HG03039 (cell line): ENCODE measurements around the gene TBC1D4.
A peak's percentile ranks its signal among the peaks of the same experiment; 100 is the strongest.

ENCODE experiments used
- ATAC-seq: cut with Tn5 transposase; IDR thresholded peaks from one replicate; pipeline ENCODE4 v1.9.1; 2021; ENCODE audit warnings: mild to moderate bottlenecking, moderate library complexity; ENCODE audit not compliant: unreplicated experiment

Gene TBC1D4, protein sequence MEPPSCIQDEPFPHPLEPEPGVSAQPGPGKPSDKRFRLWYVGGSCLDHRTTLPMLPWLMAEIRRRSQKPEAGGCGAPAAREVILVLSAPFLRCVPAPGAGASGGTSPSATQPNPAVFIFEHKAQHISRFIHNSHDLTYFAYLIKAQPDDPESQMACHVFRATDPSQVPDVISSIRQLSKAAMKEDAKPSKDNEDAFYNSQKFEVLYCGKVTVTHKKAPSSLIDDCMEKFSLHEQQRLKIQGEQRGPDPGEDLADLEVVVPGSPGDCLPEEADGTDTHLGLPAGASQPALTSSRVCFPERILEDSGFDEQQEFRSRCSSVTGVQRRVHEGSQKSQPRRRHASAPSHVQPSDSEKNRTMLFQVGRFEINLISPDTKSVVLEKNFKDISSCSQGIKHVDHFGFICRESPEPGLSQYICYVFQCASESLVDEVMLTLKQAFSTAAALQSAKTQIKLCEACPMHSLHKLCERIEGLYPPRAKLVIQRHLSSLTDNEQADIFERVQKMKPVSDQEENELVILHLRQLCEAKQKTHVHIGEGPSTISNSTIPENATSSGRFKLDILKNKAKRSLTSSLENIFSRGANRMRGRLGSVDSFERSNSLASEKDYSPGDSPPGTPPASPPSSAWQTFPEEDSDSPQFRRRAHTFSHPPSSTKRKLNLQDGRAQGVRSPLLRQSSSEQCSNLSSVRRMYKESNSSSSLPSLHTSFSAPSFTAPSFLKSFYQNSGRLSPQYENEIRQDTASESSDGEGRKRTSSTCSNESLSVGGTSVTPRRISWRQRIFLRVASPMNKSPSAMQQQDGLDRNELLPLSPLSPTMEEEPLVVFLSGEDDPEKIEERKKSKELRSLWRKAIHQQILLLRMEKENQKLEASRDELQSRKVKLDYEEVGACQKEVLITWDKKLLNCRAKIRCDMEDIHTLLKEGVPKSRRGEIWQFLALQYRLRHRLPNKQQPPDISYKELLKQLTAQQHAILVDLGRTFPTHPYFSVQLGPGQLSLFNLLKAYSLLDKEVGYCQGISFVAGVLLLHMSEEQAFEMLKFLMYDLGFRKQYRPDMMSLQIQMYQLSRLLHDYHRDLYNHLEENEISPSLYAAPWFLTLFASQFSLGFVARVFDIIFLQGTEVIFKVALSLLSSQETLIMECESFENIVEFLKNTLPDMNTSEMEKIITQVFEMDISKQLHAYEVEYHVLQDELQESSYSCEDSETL (N-terminal part only)

GRCh38 chr13:75482070-75482819 lies at the start of gene TBC1D4:
TBC1D4 (minus strand) TSS chr13:75482169; CDS start chr13:75481767, 402 bp downstream.
- peak; percentile 75 for ATAC-seq

GRCh38 chr13:75530549-75530961 lies 48.6 kb upstream of the TBC1D4 start:
- no peak for ATAC-seq

GRCh38 chr13:75521956-75522355 lies 40.0 kb upstream of the TBC1D4 start:
- no peak for ATAC-seq

DNA sequence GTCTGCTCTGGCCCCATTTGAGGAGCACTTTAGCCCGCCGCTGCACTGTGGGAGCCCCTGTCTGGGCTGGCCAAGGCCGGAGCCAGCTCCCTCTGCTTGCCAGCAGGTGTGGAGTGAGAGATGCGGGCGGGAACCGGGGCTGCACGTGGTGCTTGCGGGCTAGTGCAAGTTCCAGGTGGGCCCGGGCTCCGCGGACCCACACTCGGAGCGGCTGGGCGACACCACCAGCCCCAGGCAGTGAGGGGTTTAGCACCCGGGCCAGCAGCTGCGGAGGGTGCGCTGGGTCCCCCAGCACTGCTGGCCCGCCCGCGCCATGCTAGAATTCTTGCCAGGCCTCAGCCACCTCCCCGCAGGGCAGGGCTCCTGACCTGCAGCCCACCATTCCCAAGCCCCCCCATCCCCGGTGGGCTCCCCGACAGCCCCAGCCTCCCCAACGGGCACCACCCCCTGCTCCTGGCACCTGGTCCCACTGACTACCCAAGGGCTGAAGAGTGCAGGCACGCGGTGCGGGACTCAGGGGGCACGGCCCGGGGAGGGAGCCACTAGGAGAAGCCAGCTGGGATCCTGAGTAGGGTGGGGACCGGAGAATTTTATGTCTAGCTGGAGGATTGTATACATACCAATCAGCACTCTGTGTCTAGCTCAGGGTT lies 36.6 kb upstream of the TBC1D4 start:
- ATAC-seq = no peak

DNA sequence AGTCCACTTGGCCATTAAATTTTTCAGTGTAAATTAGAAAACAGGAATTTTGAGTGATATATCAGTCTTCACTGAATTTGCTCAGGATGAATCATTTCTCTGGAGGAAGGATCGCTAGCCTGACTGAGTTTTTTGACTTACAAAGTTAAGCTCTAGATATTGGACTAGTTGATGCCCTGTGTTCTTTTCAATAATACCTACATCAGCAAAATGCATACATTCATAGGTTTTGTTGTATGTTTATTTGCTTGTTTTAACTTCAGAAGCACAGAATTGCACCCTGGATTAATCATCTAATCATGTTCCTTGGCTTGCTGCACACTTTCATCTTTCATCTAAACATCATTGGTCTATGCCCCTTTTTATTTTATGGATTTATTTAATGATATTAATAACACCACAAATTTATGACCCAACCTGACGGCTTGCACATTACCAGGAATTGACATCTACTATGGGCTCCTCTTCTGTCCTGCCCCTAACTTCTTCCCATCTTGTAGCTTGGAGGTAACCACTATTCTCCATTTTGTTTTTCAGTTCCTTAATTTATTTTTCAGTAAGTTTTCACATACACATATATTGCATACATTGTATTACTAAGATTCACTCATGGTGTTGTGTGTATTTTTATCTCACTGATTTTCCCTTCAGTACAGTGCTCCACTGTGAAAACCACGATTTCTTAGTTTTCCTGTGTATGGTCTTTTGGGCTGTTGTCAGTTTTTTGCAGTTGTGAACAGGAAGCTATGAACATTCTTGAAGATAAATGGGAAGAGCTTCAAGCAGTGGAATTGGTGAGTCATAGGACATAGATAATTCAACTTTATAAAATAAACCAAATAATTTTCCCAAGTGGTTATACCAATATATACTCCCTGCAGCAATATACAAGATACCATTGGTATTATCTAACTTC lies 32.4 kb upstream of the TBC1D4 start:
- no peak for ATAC-seq

DNA sequence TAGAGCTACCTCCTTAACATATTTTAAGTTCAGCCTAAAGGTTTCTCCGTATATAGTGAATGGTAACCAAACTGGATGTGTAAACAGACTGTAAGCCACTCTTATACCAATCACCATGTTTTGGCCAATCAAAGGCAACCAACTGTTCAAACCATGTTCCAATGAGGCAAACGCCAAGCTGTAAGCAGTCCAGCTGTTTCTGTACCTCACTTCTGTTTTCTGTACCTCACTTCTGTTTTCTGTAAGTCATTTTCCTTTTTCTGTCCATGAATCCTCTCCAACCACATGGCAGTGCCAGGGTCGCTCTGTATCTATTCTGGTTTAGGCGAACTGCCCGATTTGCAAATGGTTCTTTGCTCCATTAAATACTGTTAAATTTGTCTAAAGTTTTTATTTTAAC lies 31.3 kb upstream of the TBC1D4 start:
- no peak for ATAC-seq

DNA sequence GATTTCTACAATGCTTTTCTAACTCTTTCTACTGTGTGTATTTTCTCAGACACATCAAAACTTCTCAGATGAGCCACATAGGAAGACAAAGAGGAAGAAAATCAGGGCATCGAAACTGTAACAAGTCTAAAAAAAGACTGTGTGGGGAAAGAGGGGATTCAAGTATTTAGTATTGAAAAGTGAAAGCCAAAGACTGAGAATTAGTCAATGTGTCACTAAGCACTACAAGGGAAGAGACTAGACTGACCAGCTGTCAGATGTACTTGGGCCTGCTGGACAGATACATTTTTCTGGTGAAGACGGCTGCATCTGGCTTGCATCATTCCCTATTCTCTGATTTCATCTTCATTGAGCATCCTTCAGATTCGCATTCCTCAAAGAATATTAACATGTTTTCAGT lies 30.3 kb upstream of the TBC1D4 start:
- ATAC-seq = peak; percentile 78

GRCh38 chr13:75511051-75511625 lies 29.2 kb upstream of the TBC1D4 start:
- ATAC-seq = no peak

- no peak for ATAC-seq
Measured at GRCh38 chr13:75508002-75508548, 26.1 kb upstream of the TBC1D4 start.

DNA sequence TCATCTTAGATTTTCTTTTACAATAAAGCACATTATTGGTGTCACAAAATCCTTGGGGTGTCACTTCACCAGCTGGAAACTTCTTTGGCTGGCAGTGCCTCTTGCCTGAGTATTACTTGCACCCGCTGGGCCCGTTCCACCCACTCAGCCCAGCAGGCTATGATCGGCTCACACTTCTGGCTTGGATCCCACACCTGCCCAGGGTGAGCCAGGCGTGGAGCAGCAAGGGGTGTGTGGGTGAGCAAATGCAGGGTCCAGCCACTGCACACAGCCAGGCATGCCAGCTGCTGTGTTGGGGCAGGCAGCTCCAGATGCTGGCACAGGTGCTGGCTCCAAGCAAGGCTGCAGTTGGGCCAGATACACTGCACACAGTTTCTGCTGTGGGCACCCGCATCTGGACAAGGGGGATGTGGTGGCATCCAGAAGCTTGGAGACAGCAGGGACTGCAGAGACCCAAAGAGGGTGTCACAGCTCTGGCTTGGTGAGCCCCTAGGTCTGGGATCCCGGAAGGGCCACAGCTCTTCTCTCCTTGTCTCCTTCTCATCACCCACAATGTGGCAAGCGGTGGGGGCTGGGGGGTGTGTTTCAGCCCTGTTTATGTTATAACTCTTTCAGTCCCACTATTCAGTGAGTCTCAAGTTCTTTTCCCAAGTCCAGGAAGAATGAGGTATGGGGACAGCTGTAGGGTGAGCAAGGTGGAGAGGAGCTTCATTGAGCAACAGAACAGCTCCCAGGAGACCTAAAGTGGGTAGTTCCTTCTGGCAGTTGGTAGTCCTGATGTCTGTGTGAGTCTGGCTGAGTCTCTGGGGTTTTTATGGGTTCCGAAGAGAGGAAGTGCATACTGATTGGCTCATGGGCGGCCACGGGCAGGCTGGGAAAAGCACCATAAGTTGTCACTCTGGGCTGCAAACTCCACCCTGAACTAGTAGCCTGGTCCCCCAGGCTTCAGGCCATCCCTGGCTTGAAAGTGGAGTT lies 25.3 kb upstream of the TBC1D4 start:
- ATAC-seq = no peak

DNA sequence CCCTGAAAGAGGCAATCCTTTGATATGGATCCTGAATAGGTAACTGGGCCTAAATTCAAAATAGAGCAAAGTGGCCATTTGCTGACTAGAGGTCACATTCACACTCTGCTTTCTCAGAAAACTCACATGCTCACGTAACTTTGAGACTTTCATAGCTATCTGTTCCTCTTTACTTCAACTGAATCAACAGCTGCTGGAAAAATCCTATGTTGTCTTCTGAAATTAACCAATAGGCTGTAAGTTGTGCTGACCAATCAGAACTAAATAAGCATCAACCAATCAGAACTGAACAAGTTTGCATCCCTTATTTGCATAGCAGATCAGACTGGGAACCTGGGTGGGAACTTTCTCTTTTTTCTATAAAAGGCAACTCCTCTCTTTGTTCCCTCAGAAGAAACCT lies 24.0 kb upstream of the TBC1D4 start:
- no peak for ATAC-seq

- ATAC-seq = no peak
Measured at GRCh38 chr13:75505327-75505726, 23.4 kb upstream of the TBC1D4 start.

- no peak for ATAC-seq
Measured at GRCh38 chr13:75495938-75496337, 14.0 kb upstream of the TBC1D4 start.

DNA sequence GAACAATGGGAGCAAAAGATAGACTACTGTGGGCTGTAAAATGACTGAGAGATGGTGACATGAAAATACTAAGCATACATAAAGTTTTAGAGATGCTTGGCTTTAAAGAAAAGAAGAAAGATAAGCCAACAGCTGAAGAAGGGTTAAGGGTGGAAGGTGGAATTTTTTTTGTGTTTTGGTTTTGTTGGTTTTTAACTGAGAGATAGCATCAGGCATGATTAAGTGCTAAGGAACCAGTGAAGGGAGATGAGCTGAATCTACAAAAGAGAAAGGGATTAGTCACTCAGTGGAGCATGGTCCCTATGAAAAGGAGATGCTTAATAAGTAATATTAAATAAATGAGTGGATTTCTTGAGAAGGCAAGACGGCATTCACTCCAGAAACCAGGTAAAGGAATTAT lies 12.5 kb upstream of the TBC1D4 start:
- ATAC-seq = no peak

DNA sequence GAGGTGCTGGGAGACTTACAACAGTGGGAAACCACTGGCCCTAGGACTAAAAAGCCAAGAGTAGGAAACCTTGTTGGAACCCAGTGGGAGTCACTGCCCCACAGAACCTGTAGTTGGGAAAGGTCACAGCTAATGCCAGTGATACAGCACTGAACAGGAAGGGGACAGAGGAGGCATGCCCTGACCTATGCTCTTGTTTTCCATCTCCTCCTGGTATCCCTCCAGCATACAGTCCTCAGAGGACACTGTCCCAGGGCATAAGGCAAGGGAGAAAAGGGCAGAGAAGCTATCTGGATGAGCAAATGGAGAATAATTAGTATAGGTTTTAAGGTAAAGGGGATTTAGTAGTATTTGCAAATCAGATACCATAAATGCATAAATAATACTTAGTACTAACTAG lies 11.2 kb upstream of the TBC1D4 start:
- no peak for ATAC-seq

DNA sequence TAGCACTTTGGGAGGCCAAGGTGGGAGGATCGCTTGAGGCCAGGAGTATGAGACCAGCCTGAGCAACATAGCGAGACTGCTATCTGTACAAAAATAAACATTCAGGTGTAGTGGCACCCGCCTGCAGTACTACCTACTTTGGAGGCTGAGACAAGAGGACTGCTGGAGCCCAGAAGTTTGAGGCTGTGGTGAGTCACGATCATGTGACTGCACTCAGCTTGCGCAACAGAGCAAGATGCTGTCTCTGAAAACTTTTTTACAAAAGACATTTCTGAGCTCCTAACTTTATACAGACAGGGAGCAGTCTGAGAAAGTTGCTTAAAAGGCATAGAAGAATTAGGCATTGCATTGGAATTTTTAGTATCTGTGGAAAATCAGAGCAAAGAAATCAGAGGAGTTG lies 10.4 kb upstream of the TBC1D4 start:
- no peak for ATAC-seq

GRCh38 chr13:75491376-75491775 lies 9.4 kb upstream of the TBC1D4 start:
- ATAC-seq = no peak
